HG02610 (cell line): ENCODE measurements around the gene ZSCAN20.

Experiments used
- ATAC-seq: cut with Tn5 transposase; IDR thresholded peaks from one replicate; pipeline ENCODE4 v1.9.1; 2021; ENCODE audit warnings: mild to moderate bottlenecking, moderate library complexity; ENCODE audit not compliant: unreplicated experiment

The ZSCAN20 gene

DNA sequence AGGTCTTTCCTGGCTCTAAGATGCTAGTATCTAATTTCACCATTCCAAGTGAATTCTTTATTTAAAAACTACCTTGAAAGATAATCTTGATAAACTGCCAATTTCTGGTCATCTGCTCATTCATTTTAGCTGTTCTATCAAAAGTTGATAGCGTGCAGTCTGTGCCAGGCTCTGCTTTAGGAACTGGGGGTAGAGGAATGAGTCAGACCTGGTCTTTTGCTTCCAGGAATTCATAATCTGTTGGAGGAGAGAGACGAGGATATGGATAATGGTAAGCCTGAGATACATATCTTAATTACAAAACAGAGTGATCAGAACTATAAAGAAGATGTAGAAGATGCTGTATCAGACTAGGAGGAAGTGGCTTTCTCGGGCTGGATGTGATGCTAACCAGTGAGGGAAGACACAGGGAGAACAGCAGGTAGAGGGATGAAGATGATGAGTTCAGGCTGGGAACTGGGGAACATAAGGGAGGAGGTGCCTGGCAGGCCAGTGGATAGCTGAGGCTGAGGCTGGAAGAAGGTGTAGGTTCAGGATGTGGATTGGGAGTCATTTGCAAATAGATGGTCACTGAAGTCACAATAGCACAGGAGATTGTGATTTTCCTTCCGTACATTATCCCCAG is 29.3 kb upstream of the ZSCAN20 start:
- no peak for ATAC-seq

DNA sequence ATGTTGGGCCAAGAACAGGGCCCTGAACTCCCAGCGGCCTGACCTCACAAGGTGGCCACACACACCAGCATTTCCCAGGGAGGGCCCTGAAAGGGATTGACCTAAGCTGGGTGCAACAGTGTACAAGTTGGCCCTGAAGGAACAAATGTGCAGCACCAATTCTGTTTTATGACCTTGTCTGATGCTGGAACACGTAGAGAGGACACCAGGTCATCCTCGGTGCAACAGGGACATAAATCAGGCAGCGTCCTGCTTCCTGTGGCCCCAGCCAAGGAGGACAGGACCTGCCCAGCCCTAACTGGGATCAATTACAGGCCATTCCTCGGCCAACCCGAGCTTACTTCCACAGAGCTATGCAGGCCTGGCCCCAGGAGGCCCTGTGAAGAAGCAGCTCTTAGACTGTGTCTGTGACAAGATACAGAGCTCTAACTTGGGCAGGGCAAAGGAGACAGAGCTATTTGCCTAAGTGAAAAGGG is 28.7 kb upstream of the ZSCAN20 start:
- no peak for ATAC-seq

- ATAC-seq: no peak
Observed at GRCh38 chr1:33445108-33445507, 27.3 kb upstream of the ZSCAN20 start.

GRCh38 chr1:33446590-33446989 is 25.9 kb upstream of the ZSCAN20 start:
- no peak for ATAC-seq

- no peak for ATAC-seq
Observed at GRCh38 chr1:33454646-33455282, 17.7 kb upstream of the ZSCAN20 start.

DNA sequence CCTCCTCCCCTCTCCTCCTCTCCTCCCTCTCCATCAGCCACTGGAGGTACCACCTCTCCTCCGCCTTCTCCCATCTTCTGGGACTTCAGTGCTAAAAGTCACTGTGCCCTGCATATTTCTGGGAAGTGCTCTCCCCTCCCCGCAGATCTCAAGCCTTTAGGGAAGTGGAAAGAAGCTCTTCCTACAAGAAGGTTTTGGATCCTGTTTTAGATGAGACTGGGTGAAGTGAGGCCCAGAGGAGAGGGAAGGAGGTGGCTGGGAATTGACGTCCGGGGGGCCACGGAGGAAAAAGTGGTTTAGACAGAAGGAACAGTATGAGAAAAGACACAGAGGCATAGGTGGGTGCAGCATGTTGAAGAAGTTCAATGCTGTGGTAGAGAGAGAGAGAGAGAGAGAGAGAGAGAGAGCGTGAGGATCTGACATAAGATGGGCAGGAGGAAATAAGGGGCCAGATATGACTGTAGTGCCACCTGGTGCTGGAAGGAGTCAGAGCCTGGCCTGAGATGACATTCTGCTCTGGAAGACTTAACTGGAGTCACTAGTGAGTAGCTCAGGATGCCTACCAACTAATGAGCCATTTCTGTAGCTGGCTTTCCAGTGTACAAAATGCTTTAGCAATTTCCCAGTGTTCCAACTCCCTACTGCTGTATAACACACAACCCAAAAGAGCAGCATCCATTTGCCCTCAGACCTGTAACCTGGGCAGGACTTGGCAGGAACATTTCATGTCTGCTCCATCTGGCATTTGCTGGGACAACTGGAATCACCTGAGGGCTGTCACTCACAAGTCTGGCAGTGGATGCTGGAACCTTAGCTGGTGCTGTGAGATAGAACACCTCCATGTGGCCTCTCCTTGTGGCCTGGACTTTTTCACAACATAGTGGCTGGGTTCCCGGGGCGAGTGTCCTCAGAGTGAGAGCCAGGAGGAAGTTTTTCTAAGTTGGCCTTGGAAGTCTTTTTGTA is 16.6 kb upstream of the ZSCAN20 start:
- ATAC-seq: no peak

GRCh38 chr1:33456502-33456886 is 16.0 kb upstream of the ZSCAN20 start:
- no peak for ATAC-seq

GRCh38 chr1:33459691-33460090 is 12.8 kb upstream of the ZSCAN20 start:
- ATAC-seq: no peak

DNA sequence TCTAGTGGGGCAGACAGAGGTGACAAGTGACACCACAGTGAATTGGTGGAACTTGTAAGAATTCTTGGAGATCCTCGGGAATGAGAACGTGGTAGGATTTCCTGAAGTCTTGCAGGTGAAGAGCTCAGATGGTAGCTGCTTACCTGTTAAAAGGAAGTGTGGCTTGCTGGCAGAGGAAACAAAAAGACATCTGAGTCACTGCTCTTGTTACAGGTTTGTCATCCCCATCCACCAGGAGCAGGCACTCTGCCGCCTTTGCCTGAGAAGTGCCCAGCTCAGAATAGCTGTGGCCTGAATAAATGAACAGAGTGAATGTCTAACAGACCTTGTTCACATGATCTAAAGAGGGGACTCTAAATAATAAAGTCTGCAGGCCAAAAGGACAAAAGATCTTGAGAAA is 12.3 kb upstream of the ZSCAN20 start:
- no peak for ATAC-seq

GRCh38 chr1:33460947-33461629 is 11.4 kb upstream of the ZSCAN20 start:
- ATAC-seq: peak; percentile 55

- no peak for ATAC-seq
Observed at GRCh38 chr1:33462405-33463164, 9.9 kb upstream of the ZSCAN20 start.

GRCh38 chr1:33464552-33464951 is 7.9 kb upstream of the ZSCAN20 start:
- no peak for ATAC-seq

DNA sequence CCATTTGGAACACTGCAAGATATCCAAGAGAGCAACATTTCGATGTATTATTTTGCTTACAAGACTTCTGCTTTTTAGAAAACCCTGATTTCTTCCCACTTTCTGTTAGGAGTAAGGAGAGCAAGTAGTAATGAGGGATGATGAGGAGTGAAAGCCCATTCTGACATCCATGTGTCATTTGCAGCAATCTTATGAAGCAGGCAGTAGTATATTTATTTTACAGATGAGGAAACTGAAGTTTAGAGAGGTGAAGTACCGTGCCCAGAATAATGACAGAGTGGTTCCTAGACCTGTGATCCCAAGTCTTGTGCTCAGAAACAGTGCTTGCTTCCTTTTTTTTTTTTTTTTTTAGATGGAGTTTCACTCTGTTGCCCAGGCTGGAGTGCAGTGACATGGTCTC is 7.1 kb upstream of the ZSCAN20 start:
- no peak for ATAC-seq

DNA sequence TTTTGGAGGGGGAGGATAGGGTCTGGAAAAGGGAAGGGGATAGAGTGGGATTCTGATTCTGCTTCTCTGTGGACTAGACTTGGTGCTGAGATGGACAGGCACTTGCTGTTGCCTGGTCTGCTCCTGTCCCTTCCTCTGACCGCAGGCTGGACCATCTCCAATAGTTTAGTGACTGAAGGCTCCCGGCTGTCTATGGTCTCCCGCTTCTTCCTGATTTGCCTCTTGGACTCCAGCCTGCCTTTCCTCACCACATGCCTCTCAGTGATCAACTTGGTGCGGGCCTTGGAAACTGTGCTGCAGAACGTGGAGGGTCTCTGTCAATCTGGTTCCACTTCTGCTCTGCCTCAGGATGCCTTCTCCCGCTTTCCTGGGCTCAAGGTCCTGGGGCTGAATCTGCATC is 6.3 kb upstream of the ZSCAN20 start:
- ATAC-seq: no peak

GRCh38 chr1:33468011-33468410 is 4.4 kb upstream of the ZSCAN20 start:
- no peak for ATAC-seq

DNA sequence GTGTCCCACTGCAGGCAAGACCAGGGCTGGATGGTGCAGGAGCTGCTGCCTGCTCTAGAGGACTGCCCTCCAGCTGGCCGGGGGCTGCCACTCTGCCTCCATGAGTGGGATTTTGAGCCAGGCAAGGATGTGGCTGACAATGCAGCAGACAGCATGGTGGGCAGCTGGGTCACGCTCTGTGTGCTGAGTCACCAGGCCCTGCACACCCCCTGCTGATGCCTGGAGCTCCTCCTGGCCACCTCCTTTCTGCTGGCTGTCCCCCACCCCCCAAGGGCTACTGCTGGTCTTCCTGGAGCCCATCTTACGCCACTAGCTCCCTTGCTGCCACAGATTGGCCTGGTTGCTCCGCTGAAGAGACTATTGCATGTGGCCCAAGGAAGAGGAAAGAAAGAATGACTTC is 3.9 kb upstream of the ZSCAN20 start:
- ATAC-seq: no peak

- no peak for ATAC-seq
Observed at GRCh38 chr1:33468967-33469366, 3.5 kb upstream of the ZSCAN20 start.

- no peak for ATAC-seq
Observed at GRCh38 chr1:33469691-33470090, 2.8 kb upstream of the ZSCAN20 start.

- ATAC-seq: peak; percentile 30
Observed at GRCh38 chr1:33470495-33471012, 1.9 kb upstream of the ZSCAN20 start.

GRCh38 chr1:33471416-33471815 is 1.0 kb upstream of the ZSCAN20 start:
- no peak for ATAC-seq
